GM23338 (cell line): ENCODE data around the gene CDK2. TPM values are rescaled to one million over a fixed set of nuclear protein-coding genes. Genes with fewer than 3 reads are reported as not detected.

Source experiments
- ATAC-seq: fragments of 200-7000 bp; cut with Tn5 transposase; 3 replicates; pipeline ENCODE4 v1.9.1; 2020
- DNase-seq: peaks from one replicate; pipeline ENCODE4 v3.0.0-alpha.2; 2015; ENCODE audit warnings: low spot score
- H2AFZ ChIP-seq: fragments of 200-600 bp; sonication (generic); 2 replicates; pipeline ENCODE4 v1.8.0; 2016; ENCODE audit warnings: antibody characterized with exemption, mild to moderate bottlenecking, moderate library complexity
- H3F3A ChIP-seq: fragments of 200-600 bp; sonication (generic); replicated peaks from 2 replicates; pipeline ENCODE4 v1.8.0; 2017; ENCODE audit warnings: antibody characterized with exemption, mixed run types, low read depth
- H3K27ac ChIP-seq: fragments of 200-600 bp; sonication (generic); 2 replicates; pipeline ENCODE4 v1.6.1; 2016; ENCODE audit warnings: low read depth
- H3K27me3 ChIP-seq: fragments of 200-600 bp; sonication (generic); 2 replicates; pipeline ENCODE4 v1.8.0; 2016; ENCODE audit warnings: mild to moderate bottlenecking, mixed run types, moderate library complexity; ENCODE audit not compliant: insufficient read depth
- H3K36me3 ChIP-seq: fragments of 200-600 bp; sonication (generic); 2 replicates; pipeline ENCODE4 v1.8.0; 2016; ENCODE audit warnings: mild to moderate bottlenecking; ENCODE audit not compliant: insufficient read depth
- H3K4me1 ChIP-seq: fragments of 200-600 bp; sonication (generic); 2 replicates; pipeline ENCODE4 v1.8.0; 2016; ENCODE audit warnings: mild to moderate bottlenecking, moderate library complexity; ENCODE audit not compliant: insufficient read depth
- H3K4me2 ChIP-seq: fragments of 200-600 bp; sonication (generic); 2 replicates; pipeline ENCODE4 v1.7.1; 2017; ENCODE audit warnings: mixed run types
- H3K4me3 ChIP-seq: fragments of 200-600 bp; sonication (generic); 2 replicates; pipeline ENCODE4 v1.6.1; 2016; ENCODE audit warnings: mixed run types
- H3K79me2 ChIP-seq: fragments of 200-600 bp; sonication (generic); replicated peaks from 2 replicates; pipeline ENCODE4 v1.8.0; 2017; ENCODE audit warnings: mild to moderate bottlenecking; ENCODE audit not compliant: insufficient read depth
- H3K9me2 ChIP-seq: fragments of 200-600 bp; sonication (generic); 2 replicates; pipeline ENCODE4 v1.8.0; 2017; ENCODE audit not compliant: insufficient read depth
- H4K20me1 ChIP-seq: fragments of 200-600 bp; sonication (generic); replicated peaks from 2 replicates; pipeline ENCODE4 v1.8.0; 2017; ENCODE audit warnings: mild to moderate bottlenecking; ENCODE audit not compliant: insufficient read depth
- H3K27ac Mint-ChIP-seq: 2 replicates; pipeline ENCODE4 v1.8.0; 2020; ENCODE audit warnings: inconsistent platforms, mild to moderate bottlenecking, moderate library complexity, mixed read lengths
- H3K27me3 Mint-ChIP-seq: 3 replicates; pipeline ENCODE4 v1.8.0; 2022; ENCODE audit warnings: low read depth, mild to moderate bottlenecking, moderate library complexity, mixed read lengths, inconsistent platforms; ENCODE audit not compliant: insufficient read depth, poor library complexity
- H3K36me3 Mint-ChIP-seq: 3 replicates; pipeline ENCODE4 v1.8.0; 2021; ENCODE audit warnings: low read depth, mild to moderate bottlenecking, inconsistent platforms, moderate library complexity, mixed read lengths
- H3K4me1 Mint-ChIP-seq: 3 replicates; pipeline ENCODE4 v1.8.0; 2020; ENCODE audit warnings: mild to moderate bottlenecking, inconsistent platforms, mixed read lengths
- H3K4me3 Mint-ChIP-seq: 3 replicates; pipeline ENCODE4 v1.8.0; 2021; ENCODE audit warnings: moderate library complexity, mild to moderate bottlenecking, inconsistent platforms, mixed read lengths
- H3K9me3 Mint-ChIP-seq: 3 replicates; pipeline ENCODE4 v1.8.0; 2020; ENCODE audit warnings: moderate library complexity, mild to moderate bottlenecking, inconsistent platforms, mixed read lengths
- EZH2phosphoT487 ChIP-seq: fragments of 200-600 bp; sonication (generic); IDR thresholded peaks from one replicate; pipeline ENCODE4 v1.8.1; 2018; ENCODE audit warnings: antibody characterized with exemption; ENCODE audit not compliant: unreplicated experiment
- STAT1 ChIP-seq: IDR thresholded peaks from one replicate; pipeline ENCODE4 v1.6.1; 2016; ENCODE audit warnings: antibody characterized with exemption; ENCODE audit not compliant: unreplicated experiment
- ZNF331 ChIP-seq: fragments of 250-450 bp; sonication (Bioruptor Pico); IDR thresholded peaks from 2 replicates; pipeline ENCODE4 v1.5.0; 2020; ENCODE audit warnings: low read depth, mild to moderate bottlenecking, moderate library complexity
- polyA plus RNA-seq: library from polyadenylated mRNA; unstranded; fragments of >200 nt; fragmentation: Nextera tagmentation; extraction: Ambion mirVana; gene quantifications from 2 replicates; pipeline ENCODE4 v1.2.1, GENCODE V29; 2016
- total RNA-seq: library from RNA; depleted of rRNA; stranded (reverse); fragments of >200 nt; shearing (Covaris generic); gene quantifications from 2 replicates; pipeline ENCODE4 v1.2.3, GENCODE V29; 2014
- TF ChIP-seq, protein P1 (sequence below): fragments of 250-450 bp; sonication (Bioruptor Pico); IDR thresholded peaks from 2 replicates; pipeline ENCODE4 v1.5.0; 2020; ENCODE audit warnings: mild to moderate bottlenecking, moderate library complexity

The CDK2 gene
- total and polyA plus RNA-seq, 2 experiments from 2014 or later, result 15.2 to 31.0 TPM

- TF ChIP-seq, protein P1, sequence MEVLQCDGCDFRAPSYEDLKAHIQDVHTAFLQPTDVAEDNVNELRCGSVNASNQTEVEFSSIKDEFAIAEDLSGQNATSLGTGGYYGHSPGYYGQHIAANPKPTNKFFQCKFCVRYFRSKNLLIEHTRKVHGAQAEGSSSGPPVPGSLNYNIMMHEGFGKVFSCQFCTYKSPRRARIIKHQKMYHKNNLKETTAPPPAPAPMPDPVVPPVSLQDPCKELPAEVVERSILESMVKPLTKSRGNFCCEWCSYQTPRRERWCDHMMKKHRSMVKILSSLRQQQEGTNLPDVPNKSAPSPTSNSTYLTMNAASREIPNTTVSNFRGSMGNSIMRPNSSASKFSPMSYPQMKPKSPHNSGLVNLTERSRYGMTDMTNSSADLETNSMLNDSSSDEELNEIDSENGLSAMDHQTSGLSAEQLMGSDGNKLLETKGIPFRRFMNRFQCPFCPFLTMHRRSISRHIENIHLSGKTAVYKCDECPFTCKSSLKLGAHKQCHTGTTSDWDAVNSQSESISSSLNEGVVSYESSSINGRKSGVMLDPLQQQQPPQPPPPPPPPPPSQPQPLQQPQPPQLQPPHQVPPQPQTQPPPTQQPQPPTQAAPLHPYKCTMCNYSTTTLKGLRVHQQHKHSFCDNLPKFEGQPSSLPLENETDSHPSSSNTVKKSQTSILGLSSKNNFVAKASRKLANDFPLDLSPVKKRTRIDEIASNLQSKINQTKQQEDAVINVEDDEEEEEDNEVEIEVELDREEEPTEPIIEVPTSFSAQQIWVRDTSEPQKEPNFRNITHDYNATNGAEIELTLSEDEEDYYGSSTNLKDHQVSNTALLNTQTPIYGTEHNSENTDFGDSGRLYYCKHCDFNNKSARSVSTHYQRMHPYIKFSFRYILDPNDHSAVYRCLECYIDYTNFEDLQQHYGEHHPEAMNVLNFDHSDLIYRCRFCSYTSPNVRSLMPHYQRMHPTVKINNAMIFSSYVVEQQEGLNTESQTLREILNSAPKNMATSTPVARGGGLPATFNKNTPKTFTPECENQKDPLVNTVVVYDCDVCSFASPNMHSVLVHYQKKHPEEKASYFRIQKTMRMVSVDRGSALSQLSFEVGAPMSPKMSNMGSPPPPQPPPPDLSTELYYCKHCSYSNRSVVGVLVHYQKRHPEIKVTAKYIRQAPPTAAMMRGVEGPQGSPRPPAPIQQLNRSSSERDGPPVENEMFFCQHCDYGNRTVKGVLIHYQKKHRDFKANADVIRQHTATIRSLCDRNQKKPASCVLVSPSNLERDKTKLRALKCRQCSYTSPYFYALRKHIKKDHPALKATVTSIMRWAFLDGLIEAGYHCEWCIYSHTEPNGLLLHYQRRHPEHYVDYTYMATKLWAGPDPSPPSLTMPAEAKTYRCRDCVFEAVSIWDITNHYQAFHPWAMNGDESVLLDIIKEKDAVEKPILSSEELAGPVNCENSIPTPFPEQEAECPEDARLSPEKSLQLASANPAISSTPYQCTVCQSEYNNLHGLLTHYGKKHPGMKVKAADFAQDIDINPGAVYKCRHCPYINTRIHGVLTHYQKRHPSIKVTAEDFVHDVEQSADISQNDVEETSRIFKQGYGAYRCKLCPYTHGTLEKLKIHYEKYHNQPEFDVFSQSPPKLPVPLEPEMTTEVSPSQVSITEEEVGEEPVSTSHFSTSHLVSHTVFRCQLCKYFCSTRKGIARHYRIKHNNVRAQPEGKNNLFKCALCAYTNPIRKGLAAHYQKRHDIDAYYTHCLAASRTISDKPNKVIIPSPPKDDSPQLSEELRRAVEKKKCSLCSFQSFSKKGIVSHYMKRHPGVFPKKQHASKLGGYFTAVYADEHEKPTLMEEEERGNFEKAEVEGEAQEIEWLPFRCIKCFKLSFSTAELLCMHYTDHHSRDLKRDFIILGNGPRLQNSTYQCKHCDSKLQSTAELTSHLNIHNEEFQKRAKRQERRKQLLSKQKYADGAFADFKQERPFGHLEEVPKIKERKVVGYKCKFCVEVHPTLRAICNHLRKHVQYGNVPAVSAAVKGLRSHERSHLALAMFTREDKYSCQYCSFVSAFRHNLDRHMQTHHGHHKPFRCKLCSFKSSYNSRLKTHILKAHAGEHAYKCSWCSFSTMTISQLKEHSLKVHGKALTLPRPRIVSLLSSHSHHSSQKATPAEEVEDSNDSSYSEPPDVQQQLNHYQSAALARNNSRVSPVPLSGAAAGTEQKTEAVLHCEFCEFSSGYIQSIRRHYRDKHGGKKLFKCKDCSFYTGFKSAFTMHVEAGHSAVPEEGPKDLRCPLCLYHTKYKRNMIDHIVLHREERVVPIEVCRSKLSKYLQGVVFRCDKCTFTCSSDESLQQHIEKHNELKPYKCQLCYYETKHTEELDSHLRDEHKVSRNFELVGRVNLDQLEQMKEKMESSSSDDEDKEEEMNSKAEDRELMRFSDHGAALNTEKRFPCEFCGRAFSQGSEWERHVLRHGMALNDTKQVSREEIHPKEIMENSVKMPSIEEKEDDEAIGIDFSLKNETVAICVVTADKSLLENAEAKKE (CRISPR knock-in tag), result no peak
Measured at GRCh38 chr12:55934773-55935172, 31.9 kb upstream of the CDK2 start (continued).

- H3K9me3 Mint-ChIP-seq, result no peaks in the 10 kb centered on the region
- no peak for TF ChIP-seq EZH2phosphoT487
- no peak for TF ChIP-seq STAT1
- TF ChIP-seq, protein P1 (CRISPR knock-in tag), result no peak
- no peak for TF ChIP-seq ZNF331 (CRISPR knock-in tag)
- H3K36me3 Mint-ChIP-seq, result no peaks in the 10 kb centered on the region
- peak overlapping the region; percentile 95 for H2AFZ ChIP-seq
- H4K20me1 ChIP-seq, result no peaks in the 10 kb centered on the region
- no peak overlapping the region for H3K27ac ChIP-seq
- H3K4me1 ChIP-seq, result peaks cover 24% of the 10 kb centered on the region
- H3K79me2 ChIP-seq, result no peaks in the 10 kb centered on the region
- H3K27ac Mint-ChIP-seq, result no peak overlapping the region
- H3K4me2 ChIP-seq, result peak overlapping the region; percentile 86
- no peaks in the 10 kb centered on the region for H3K36me3 ChIP-seq
- peak; percentile 7 for ATAC-seq
- H3K27me3 Mint-ChIP-seq, result peaks cover 33% of the 10 kb centered on the region
- no peaks in the 10 kb centered on the region for H3K9me2 ChIP-seq
- H3F3A ChIP-seq, result no peaks in the 10 kb centered on the region
- H3K4me3 ChIP-seq, result peak overlapping the region; percentile 67
- H3K4me1 Mint-ChIP-seq, result peaks cover 22% of the 10 kb centered on the region
- H3K27me3 ChIP-seq, result peaks cover 43% of the 10 kb centered on the region
- H3K4me3 Mint-ChIP-seq, result peak overlapping the region; percentile 59; the same call in 2 of the 3 replicates
- peak; percentile 54 for DNase-seq
Measured at GRCh38 chr12:55935738-55936151, 30.9 kb upstream of the CDK2 start.
